HTR-8/SVneo (cell line): ENCODE data around the gene BCAR1.
"Not testable (repeated sequence)": the region's sequence is repeated elsewhere in the genome, so short reads cannot be mapped to it uniquely, and the experiment has no call there.

Source experiments
- DNase-seq: peaks from one replicate; pipeline ENCODE4 v3.0.0; 2011; ENCODE audit warnings: low spot score, mixed read lengths; ENCODE audit not compliant: insufficient read length
- FAIRE-seq: peaks from 2 replicates; lab custom pipeline; 2011; peaks lifted over from hg19 to GRCh38; lab: Jason Lieb, UNC

BCAR1 gene

GRCh38 chr16:75227361-75228142 lies 23.9 kb downstream of the BCAR1 start:
- FAIRE-seq (no peak), DNase-seq (no peak)

- no peak for DNase-seq
- FAIRE-seq: peak; percentile 86
These were observed 24.7 kb downstream of the BCAR1 start for GRCh38 chr16:75226550-75227360.

- FAIRE-seq (no peak), DNase-seq (no peak)
These were observed 25.5 kb downstream of the BCAR1 start for GRCh38 chr16:75225678-75226515.

GRCh38 chr16:75225092-75225491 lies 26.3 kb downstream of the BCAR1 start:
- DNase-seq (no peak), FAIRE-seq (peak; percentile 42)

GRCh38 chr16:75224306-75225082 lies 26.9 kb downstream of the BCAR1 start:
- DNase-seq (no peak), FAIRE-seq (no peak)

GRCh38 chr16:75223129-75223528 lies 28.3 kb downstream of the BCAR1 start:
- peak; percentile 92 for FAIRE-seq
- DNase-seq: not testable (repeated sequence)

- no peak for DNase-seq
- FAIRE-seq: peak; percentile 38
These were observed 29.1 kb downstream of the BCAR1 start for GRCh38 chr16:75222271-75222783.

GRCh38 chr16:75219838-75220237 lies 31.6 kb downstream of the BCAR1 start:
- FAIRE-seq (no peak), DNase-seq (no peak)

GRCh38 chr16:75219088-75219487 lies 32.3 kb downstream of the BCAR1 start:
- FAIRE-seq (no peak), DNase-seq (no peak)

GRCh38 chr16:75218256-75219076 lies 33.0 kb downstream of the BCAR1 start, which contains the start of gene CTRB1:
Gene CTRB1 (plus strand): TSS chr16:75218988. CDS start chr16:75219008, 20 bp downstream.
- FAIRE-seq: no peak

GRCh38 chr16:75217389-75217851 lies 34.0 kb downstream of the BCAR1 start:
- DNase-seq (no peak), FAIRE-seq (peak; percentile 75)

More at GRCh38 chr16:75218256-75219076, 33.0 kb downstream of the BCAR1 start, which contains the start of gene CTRB1:
- DNase-seq: no peak

GRCh38 chr16:75216576-75216975 lies 34.8 kb downstream of the BCAR1 start:
- no peak for FAIRE-seq
- no peak for DNase-seq

GRCh38 chr16:75216127-75216526 lies 35.3 kb downstream of the BCAR1 start:
- DNase-seq: no peak
- no peak for FAIRE-seq

- DNase-seq, FAIRE-seq: not testable (repeated sequence)
These were observed 40.1 kb downstream of the BCAR1 start for GRCh38 chr16:75211286-75211685.

GRCh38 chr16:75209944-75210343 lies 41.5 kb downstream of the BCAR1 start:
- no peak for FAIRE-seq
- no peak for DNase-seq

- DNase-seq, FAIRE-seq: not testable (repeated sequence)
These were observed 41.9 kb downstream of the BCAR1 start for GRCh38 chr16:75209514-75209913.

- FAIRE-seq: no peak
These were observed 42.4 kb downstream of the BCAR1 start for GRCh38 chr16:75208861-75209505.

More at GRCh38 chr16:75208861-75209505, 42.4 kb downstream of the BCAR1 start:
- DNase-seq: no peak
